Frontal cortex (tissue), 4 donors: ENCODE measurements around the gene SPINK8. TPM values are rescaled to one million over a fixed set of nuclear protein-coding genes. Genes with fewer than 3 reads are reported as not detected.
"Not testable (repeated sequence)": the region's sequence is repeated elsewhere in the genome, so short reads cannot be mapped to it uniquely, and the experiment has no call there.

Experiments used
- DNase-seq, 2 donors: peaks; one replicate each; pipeline ENCODE4 v3.0.0; 2012; ENCODE audit warnings: low spot score in 2 of 2
- FAIRE-seq: peaks from 2 replicates; lab custom pipeline; 2012; peaks lifted over from hg19 to GRCh38; lab: Jason Lieb, UNC
- total RNA-seq: library from RNA; depleted of rRNA; stranded (reverse); fragments of >200 nt; gene quantifications from one replicate; pipeline ENCODE4 v1.2.3, GENCODE V29; 2014
- donor health status: control.
- donor health status: control.
- donor health status: control.

Gene SPINK8
- total RNA-seq, 1 donor from 2014 or later = not detected

- FAIRE-seq (no peak), DNase-seq (no peak)
Observed at GRCh38 chr3:48285675-48286074, 47.8 kb downstream of the SPINK8 start.

GRCh38 chr3:48285132-48285531, 48.3 kb downstream of the SPINK8 start:
- no peak for FAIRE-seq
- no peak for DNase-seq

GRCh38 chr3:48280881-48281280, 52.6 kb downstream of the SPINK8 start:
- DNase-seq (no peak), FAIRE-seq (no peak)

GRCh38 chr3:48278884-48279559, 54.4 kb downstream of the SPINK8 start:
- FAIRE-seq (no peak), DNase-seq (no peak)

- DNase-seq = no peak
- FAIRE-seq = no peak
Observed at GRCh38 chr3:48276911-48277641, 56.4 kb downstream of the SPINK8 start.

- DNase-seq = no peak
Observed at GRCh38 chr3:48275287-48276027, 58.0 kb downstream of the SPINK8 start.

GRCh38 chr3:48274452-48274851, 59.0 kb downstream of the SPINK8 start:
- DNase-seq = no peak
- FAIRE-seq = no peak

More at GRCh38 chr3:48275287-48276027, 58.0 kb downstream of the SPINK8 start:
- no peak for FAIRE-seq

- DNase-seq (peak; percentile 69 to 77), FAIRE-seq (no peak)
Observed at GRCh38 chr3:48273594-48274211, 59.8 kb downstream of the SPINK8 start.

- FAIRE-seq (no peak), DNase-seq (no peak)
Observed at GRCh38 chr3:48271763-48272498, 61.5 kb downstream of the SPINK8 start.

GRCh38 chr3:48271223-48271622, 62.2 kb downstream of the SPINK8 start:
- not testable (repeated sequence) for FAIRE-seq, DNase-seq

- no peak for FAIRE-seq
- no peak for DNase-seq
Observed at GRCh38 chr3:48270306-48270705, 63.2 kb downstream of the SPINK8 start.

- FAIRE-seq (no peak), DNase-seq (no peak)
Observed at GRCh38 chr3:48269592-48269991, 63.9 kb downstream of the SPINK8 start.

- DNase-seq = no peak
- FAIRE-seq = no peak
Observed at GRCh38 chr3:48268936-48269561, 64.4 kb downstream of the SPINK8 start.

GRCh38 chr3:48268381-48268935, 65.0 kb downstream of the SPINK8 start:
- no peak for FAIRE-seq
- DNase-seq = no peak

- no peak for DNase-seq
- FAIRE-seq = no peak
Observed at GRCh38 chr3:48267782-48268181, 65.7 kb downstream of the SPINK8 start.

- FAIRE-seq (no peak), DNase-seq (no peak)
Observed at GRCh38 chr3:48258530-48258929, 74.9 kb downstream of the SPINK8 start.
